GM23338 (cell line): ENCODE results near the gene WWOX. TPM values are rescaled to one million over a fixed set of nuclear protein-coding genes. Genes with fewer than 3 reads are reported as not detected.

ENCODE experiments used
- ATAC-seq: fragments of 200-7000 bp; cut with Tn5 transposase; 3 replicates; pipeline ENCODE4 v1.9.1; 2020
- DNase-seq: peaks from one replicate; pipeline ENCODE4 v3.0.0-alpha.2; 2015; ENCODE audit warnings: low spot score
- H2AFZ ChIP-seq: fragments of 200-600 bp; sonication (generic); 2 replicates; pipeline ENCODE4 v1.8.0; 2016; ENCODE audit warnings: antibody characterized with exemption, mild to moderate bottlenecking, moderate library complexity
- H3F3A ChIP-seq: fragments of 200-600 bp; sonication (generic); replicated peaks from 2 replicates; pipeline ENCODE4 v1.8.0; 2017; ENCODE audit warnings: antibody characterized with exemption, mixed run types, low read depth
- H3K27ac ChIP-seq: fragments of 200-600 bp; sonication (generic); 2 replicates; pipeline ENCODE4 v1.6.1; 2016; ENCODE audit warnings: low read depth
- H3K27me3 ChIP-seq: fragments of 200-600 bp; sonication (generic); 2 replicates; pipeline ENCODE4 v1.8.0; 2016; ENCODE audit warnings: mild to moderate bottlenecking, mixed run types, moderate library complexity; ENCODE audit not compliant: insufficient read depth
- H3K36me3 ChIP-seq: fragments of 200-600 bp; sonication (generic); 2 replicates; pipeline ENCODE4 v1.8.0; 2016; ENCODE audit warnings: mild to moderate bottlenecking; ENCODE audit not compliant: insufficient read depth
- H3K4me1 ChIP-seq: fragments of 200-600 bp; sonication (generic); 2 replicates; pipeline ENCODE4 v1.8.0; 2016; ENCODE audit warnings: mild to moderate bottlenecking, moderate library complexity; ENCODE audit not compliant: insufficient read depth
- H3K4me2 ChIP-seq: fragments of 200-600 bp; sonication (generic); 2 replicates; pipeline ENCODE4 v1.7.1; 2017; ENCODE audit warnings: mixed run types
- H3K4me3 ChIP-seq: fragments of 200-600 bp; sonication (generic); 2 replicates; pipeline ENCODE4 v1.6.1; 2016; ENCODE audit warnings: mixed run types
- H3K79me2 ChIP-seq: fragments of 200-600 bp; sonication (generic); replicated peaks from 2 replicates; pipeline ENCODE4 v1.8.0; 2017; ENCODE audit warnings: mild to moderate bottlenecking; ENCODE audit not compliant: insufficient read depth
- H3K9me2 ChIP-seq: fragments of 200-600 bp; sonication (generic); 2 replicates; pipeline ENCODE4 v1.8.0; 2017; ENCODE audit not compliant: insufficient read depth
- H4K20me1 ChIP-seq: fragments of 200-600 bp; sonication (generic); replicated peaks from 2 replicates; pipeline ENCODE4 v1.8.0; 2017; ENCODE audit warnings: mild to moderate bottlenecking; ENCODE audit not compliant: insufficient read depth
- H3K27ac Mint-ChIP-seq: 2 replicates; pipeline ENCODE4 v1.8.0; 2020; ENCODE audit warnings: inconsistent platforms, mild to moderate bottlenecking, moderate library complexity, mixed read lengths
- H3K27me3 Mint-ChIP-seq: 3 replicates; pipeline ENCODE4 v1.8.0; 2022; ENCODE audit warnings: low read depth, mild to moderate bottlenecking, moderate library complexity, mixed read lengths, inconsistent platforms; ENCODE audit not compliant: insufficient read depth, poor library complexity
- H3K36me3 Mint-ChIP-seq: 3 replicates; pipeline ENCODE4 v1.8.0; 2021; ENCODE audit warnings: low read depth, mild to moderate bottlenecking, inconsistent platforms, moderate library complexity, mixed read lengths
- H3K4me1 Mint-ChIP-seq: 3 replicates; pipeline ENCODE4 v1.8.0; 2020; ENCODE audit warnings: mild to moderate bottlenecking, inconsistent platforms, mixed read lengths
- H3K4me3 Mint-ChIP-seq: 3 replicates; pipeline ENCODE4 v1.8.0; 2021; ENCODE audit warnings: moderate library complexity, mild to moderate bottlenecking, inconsistent platforms, mixed read lengths
- H3K9me3 Mint-ChIP-seq: 3 replicates; pipeline ENCODE4 v1.8.0; 2020; ENCODE audit warnings: moderate library complexity, mild to moderate bottlenecking, inconsistent platforms, mixed read lengths
- CTCF ChIP-seq, 2 experiments: fragments of 200-600 bp in 1 of 2; sonication (generic) in 1 of 2; conservative IDR thresholded peaks; 2 replicates each; pipeline versions ENCODE4 v1.5.1 to v1.6.1; 2016 to 2017; ENCODE audit warnings: antibody characterized with exemption in 2 of 2, low read depth in 2 of 2, mild to moderate bottlenecking in 2 of 2, moderate library complexity in 1 of 2
- EZH2phosphoT487 ChIP-seq: fragments of 200-600 bp; sonication (generic); IDR thresholded peaks from one replicate; pipeline ENCODE4 v1.8.1; 2018; ENCODE audit warnings: antibody characterized with exemption; ENCODE audit not compliant: unreplicated experiment
- JUNB ChIP-seq: IDR thresholded peaks from one replicate; pipeline ENCODE4 v1.6.1; 2016; ENCODE audit warnings: antibody characterized with exemption; ENCODE audit not compliant: unreplicated experiment
- NANOG ChIP-seq: IDR thresholded peaks from 2 replicates; pipeline ENCODE4 v1.6.1; 2016; ENCODE audit warnings: antibody characterized with exemption, borderline replicate concordance
- POLR2AphosphoS5 ChIP-seq: IDR thresholded peaks from 2 replicates; pipeline ENCODE4 v1.6.1; 2016; ENCODE audit warnings: antibody characterized with exemption, low read depth
- STAT1 ChIP-seq: IDR thresholded peaks from one replicate; pipeline ENCODE4 v1.6.1; 2016; ENCODE audit warnings: antibody characterized with exemption; ENCODE audit not compliant: unreplicated experiment
- ZNF114 ChIP-seq: fragments of 250-450 bp; sonication (Bioruptor Pico); IDR thresholded peaks from 2 replicates; pipeline ENCODE4 v1.5.0; 2020; ENCODE audit warnings: mild to moderate bottlenecking, moderate library complexity
- polyA plus RNA-seq: library from polyadenylated mRNA; unstranded; fragments of >200 nt; fragmentation: Nextera tagmentation; extraction: Ambion mirVana; gene quantifications from 2 replicates; pipeline ENCODE4 v1.2.1, GENCODE V29; 2016
- total RNA-seq: library from RNA; depleted of rRNA; stranded (reverse); fragments of >200 nt; shearing (Covaris generic); gene quantifications from 2 replicates; pipeline ENCODE4 v1.2.3, GENCODE V29; 2014
- TF ChIP-seq, protein P1 (sequence below): fragments of 250-450 bp; sonication (Bioruptor Pico); IDR thresholded peaks from 2 replicates; pipeline ENCODE4 v1.5.0; 2020; ENCODE audit warnings: mild to moderate bottlenecking, moderate library complexity
- TF ChIP-seq, protein P2 (sequence below): IDR thresholded peaks from 2 replicates; pipeline ENCODE4 v1.6.1; 2016; ENCODE audit warnings: antibody characterized with exemption

Gene WWOX
- total and polyA plus RNA-seq, 2 experiments from 2014 or later: 10.0 to 19.3 TPM

DNA sequence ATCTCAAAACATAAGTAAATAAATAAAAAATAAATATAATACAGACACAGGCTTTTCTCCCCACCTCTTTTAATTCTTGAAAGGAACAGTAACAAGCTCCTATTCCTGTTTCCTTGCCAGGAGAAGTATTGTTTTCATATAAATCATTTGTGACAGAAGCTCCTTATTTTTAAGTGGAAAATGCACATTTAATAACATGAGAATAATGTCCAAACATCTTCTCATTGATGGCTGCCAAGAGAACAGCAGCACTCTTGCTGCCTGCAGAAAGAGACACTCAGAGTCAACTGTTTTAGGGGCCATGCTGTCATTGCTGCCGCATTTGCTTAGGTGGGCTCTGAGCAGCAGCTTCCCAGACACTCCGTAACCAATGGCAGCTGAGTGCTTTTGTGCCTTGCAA lies 580.1 kb downstream of the WWOX start:
- H3K27me3 ChIP-seq: no peaks in the 10 kb centered on the region
- peaks cover 7% of the 10 kb centered on the region; the same call in 1 of the 3 replicates for H3K4me1 Mint-ChIP-seq
- no peak overlapping the region for H3K4me3 ChIP-seq
- ATAC-seq: no peak
- H2AFZ ChIP-seq: no peak overlapping the region
- no peaks in the 10 kb centered on the region for H3K9me3 Mint-ChIP-seq
- TF ChIP-seq NANOG: no peak
- no peak for TF ChIP-seq EZH2phosphoT487
- no peak for TF ChIP-seq CTCF (conservative IDR thresholded peaks at IDR 0.05; ENCODE audit: low read depth in 2 of 2)
- no peak for TF ChIP-seq JUNB
- TF ChIP-seq POLR2AphosphoS5: no peak
- TF ChIP-seq, protein P1, sequence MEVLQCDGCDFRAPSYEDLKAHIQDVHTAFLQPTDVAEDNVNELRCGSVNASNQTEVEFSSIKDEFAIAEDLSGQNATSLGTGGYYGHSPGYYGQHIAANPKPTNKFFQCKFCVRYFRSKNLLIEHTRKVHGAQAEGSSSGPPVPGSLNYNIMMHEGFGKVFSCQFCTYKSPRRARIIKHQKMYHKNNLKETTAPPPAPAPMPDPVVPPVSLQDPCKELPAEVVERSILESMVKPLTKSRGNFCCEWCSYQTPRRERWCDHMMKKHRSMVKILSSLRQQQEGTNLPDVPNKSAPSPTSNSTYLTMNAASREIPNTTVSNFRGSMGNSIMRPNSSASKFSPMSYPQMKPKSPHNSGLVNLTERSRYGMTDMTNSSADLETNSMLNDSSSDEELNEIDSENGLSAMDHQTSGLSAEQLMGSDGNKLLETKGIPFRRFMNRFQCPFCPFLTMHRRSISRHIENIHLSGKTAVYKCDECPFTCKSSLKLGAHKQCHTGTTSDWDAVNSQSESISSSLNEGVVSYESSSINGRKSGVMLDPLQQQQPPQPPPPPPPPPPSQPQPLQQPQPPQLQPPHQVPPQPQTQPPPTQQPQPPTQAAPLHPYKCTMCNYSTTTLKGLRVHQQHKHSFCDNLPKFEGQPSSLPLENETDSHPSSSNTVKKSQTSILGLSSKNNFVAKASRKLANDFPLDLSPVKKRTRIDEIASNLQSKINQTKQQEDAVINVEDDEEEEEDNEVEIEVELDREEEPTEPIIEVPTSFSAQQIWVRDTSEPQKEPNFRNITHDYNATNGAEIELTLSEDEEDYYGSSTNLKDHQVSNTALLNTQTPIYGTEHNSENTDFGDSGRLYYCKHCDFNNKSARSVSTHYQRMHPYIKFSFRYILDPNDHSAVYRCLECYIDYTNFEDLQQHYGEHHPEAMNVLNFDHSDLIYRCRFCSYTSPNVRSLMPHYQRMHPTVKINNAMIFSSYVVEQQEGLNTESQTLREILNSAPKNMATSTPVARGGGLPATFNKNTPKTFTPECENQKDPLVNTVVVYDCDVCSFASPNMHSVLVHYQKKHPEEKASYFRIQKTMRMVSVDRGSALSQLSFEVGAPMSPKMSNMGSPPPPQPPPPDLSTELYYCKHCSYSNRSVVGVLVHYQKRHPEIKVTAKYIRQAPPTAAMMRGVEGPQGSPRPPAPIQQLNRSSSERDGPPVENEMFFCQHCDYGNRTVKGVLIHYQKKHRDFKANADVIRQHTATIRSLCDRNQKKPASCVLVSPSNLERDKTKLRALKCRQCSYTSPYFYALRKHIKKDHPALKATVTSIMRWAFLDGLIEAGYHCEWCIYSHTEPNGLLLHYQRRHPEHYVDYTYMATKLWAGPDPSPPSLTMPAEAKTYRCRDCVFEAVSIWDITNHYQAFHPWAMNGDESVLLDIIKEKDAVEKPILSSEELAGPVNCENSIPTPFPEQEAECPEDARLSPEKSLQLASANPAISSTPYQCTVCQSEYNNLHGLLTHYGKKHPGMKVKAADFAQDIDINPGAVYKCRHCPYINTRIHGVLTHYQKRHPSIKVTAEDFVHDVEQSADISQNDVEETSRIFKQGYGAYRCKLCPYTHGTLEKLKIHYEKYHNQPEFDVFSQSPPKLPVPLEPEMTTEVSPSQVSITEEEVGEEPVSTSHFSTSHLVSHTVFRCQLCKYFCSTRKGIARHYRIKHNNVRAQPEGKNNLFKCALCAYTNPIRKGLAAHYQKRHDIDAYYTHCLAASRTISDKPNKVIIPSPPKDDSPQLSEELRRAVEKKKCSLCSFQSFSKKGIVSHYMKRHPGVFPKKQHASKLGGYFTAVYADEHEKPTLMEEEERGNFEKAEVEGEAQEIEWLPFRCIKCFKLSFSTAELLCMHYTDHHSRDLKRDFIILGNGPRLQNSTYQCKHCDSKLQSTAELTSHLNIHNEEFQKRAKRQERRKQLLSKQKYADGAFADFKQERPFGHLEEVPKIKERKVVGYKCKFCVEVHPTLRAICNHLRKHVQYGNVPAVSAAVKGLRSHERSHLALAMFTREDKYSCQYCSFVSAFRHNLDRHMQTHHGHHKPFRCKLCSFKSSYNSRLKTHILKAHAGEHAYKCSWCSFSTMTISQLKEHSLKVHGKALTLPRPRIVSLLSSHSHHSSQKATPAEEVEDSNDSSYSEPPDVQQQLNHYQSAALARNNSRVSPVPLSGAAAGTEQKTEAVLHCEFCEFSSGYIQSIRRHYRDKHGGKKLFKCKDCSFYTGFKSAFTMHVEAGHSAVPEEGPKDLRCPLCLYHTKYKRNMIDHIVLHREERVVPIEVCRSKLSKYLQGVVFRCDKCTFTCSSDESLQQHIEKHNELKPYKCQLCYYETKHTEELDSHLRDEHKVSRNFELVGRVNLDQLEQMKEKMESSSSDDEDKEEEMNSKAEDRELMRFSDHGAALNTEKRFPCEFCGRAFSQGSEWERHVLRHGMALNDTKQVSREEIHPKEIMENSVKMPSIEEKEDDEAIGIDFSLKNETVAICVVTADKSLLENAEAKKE (CRISPR knock-in tag): no peak
- TF ChIP-seq ZNF114 (CRISPR knock-in tag): no peak
- TF ChIP-seq, protein P2, sequence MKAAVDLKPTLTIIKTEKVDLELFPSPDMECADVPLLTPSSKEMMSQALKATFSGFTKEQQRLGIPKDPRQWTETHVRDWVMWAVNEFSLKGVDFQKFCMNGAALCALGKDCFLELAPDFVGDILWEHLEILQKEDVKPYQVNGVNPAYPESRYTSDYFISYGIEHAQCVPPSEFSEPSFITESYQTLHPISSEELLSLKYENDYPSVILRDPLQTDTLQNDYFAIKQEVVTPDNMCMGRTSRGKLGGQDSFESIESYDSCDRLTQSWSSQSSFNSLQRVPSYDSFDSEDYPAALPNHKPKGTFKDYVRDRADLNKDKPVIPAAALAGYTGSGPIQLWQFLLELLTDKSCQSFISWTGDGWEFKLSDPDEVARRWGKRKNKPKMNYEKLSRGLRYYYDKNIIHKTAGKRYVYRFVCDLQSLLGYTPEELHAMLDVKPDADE: no peak
- TF ChIP-seq STAT1: no peak
- H3K4me2 ChIP-seq: no peak overlapping the region
- H3K4me1 ChIP-seq: no peaks in the 10 kb centered on the region
- H3F3A ChIP-seq: no peaks in the 10 kb centered on the region
- no peaks in the 10 kb centered on the region for H3K79me2 ChIP-seq
- DNase-seq: no peak
- H3K9me2 ChIP-seq: no peaks in the 10 kb centered on the region
- no peak overlapping the region for H3K27ac Mint-ChIP-seq
- no peak overlapping the region for H3K27ac ChIP-seq
- no peak overlapping the region for H3K4me3 Mint-ChIP-seq
- no peaks in the 10 kb centered on the region for H3K36me3 ChIP-seq
- no peaks in the 10 kb centered on the region for H4K20me1 ChIP-seq
- H3K27me3 Mint-ChIP-seq: no peaks in the 10 kb centered on the region
- H3K36me3 Mint-ChIP-seq: no peaks in the 10 kb centered on the region
